DMS53 treated with DMSO at 0.1 percent for 48 hours (cell line): ENCODE data around the gene TBC1D4.

ENCODE experiments used
- DNase-seq: peaks from one replicate; lab custom pipeline; 2025; ENCODE audit not compliant: unreplicated experiment; lab: John Stamatoyannopoulos, UW

The TBC1D4 gene

GRCh38 chr13:75486146-75487062 lies 4.4 kb upstream of the TBC1D4 start:
- DNase-seq = no peak

GRCh38 chr13:75485286-75486062 lies 3.5 kb upstream of the TBC1D4 start:
- no peak for DNase-seq

- no peak for DNase-seq
Measured at GRCh38 chr13:75482820-75483079, 781 bp upstream of the TBC1D4 start.

GRCh38 chr13:75481176-75482069 lies 546 bp downstream of the TBC1D4 start:
- no peak for DNase-seq

GRCh38 chr13:75480671-75481175 lies 1.2 kb downstream of the TBC1D4 start:
- peak; percentile 56 for DNase-seq

- DNase-seq = peak; percentile 48
Measured at GRCh38 chr13:75479102-75479740, 2.7 kb downstream of the TBC1D4 start.

GRCh38 chr13:75478659-75479058 lies 3.3 kb downstream of the TBC1D4 start:
- DNase-seq = peak; percentile 18

- no peak for DNase-seq
Measured at GRCh38 chr13:75474956-75475355, 7.0 kb downstream of the TBC1D4 start.

GRCh38 chr13:75473468-75473867 lies 8.5 kb downstream of the TBC1D4 start:
- no peak for DNase-seq

- no peak for DNase-seq
Measured at GRCh38 chr13:75470676-75471075, 11.3 kb downstream of the TBC1D4 start.

- no peak for DNase-seq
Measured at GRCh38 chr13:75469047-75469446, 12.9 kb downstream of the TBC1D4 start.

- no peak for DNase-seq
Measured at GRCh38 chr13:75468602-75469001, 13.4 kb downstream of the TBC1D4 start.

- DNase-seq = no peak
Measured at GRCh38 chr13:75468098-75468497, 13.9 kb downstream of the TBC1D4 start.

- peak; percentile 56 for DNase-seq
Measured at GRCh38 chr13:75467040-75467728, 14.8 kb downstream of the TBC1D4 start.

GRCh38 chr13:75465236-75465635 lies 16.7 kb downstream of the TBC1D4 start:
- no peak for DNase-seq

- no peak for DNase-seq
Measured at GRCh38 chr13:75461314-75461713, 20.7 kb downstream of the TBC1D4 start.

GRCh38 chr13:75460644-75461043 lies 21.3 kb downstream of the TBC1D4 start:
- DNase-seq = no peak

- DNase-seq = peak; percentile 23
Measured at GRCh38 chr13:75458696-75459422, 23.1 kb downstream of the TBC1D4 start.

GRCh38 chr13:75455962-75456361 lies 26.0 kb downstream of the TBC1D4 start:
- DNase-seq = no peak
